Measurements from ENCODE around the gene LFNG. TPM values are rescaled to one million over a fixed set of nuclear protein-coding genes. Genes with fewer than 3 reads are reported as not detected.
A peak's percentile ranks its signal among the peaks of the same experiment; 100 is the strongest.

LFNG gene
- total and polyA plus RNA-seq, 2 donors from 2014 or later, result 5.0 to 18.4 TPM

- Histone ChIP-seq H3K4me3 (ENCODE audit: low read length in 3 of 3) (no peak overlapping the region), H3K36me3 (ENCODE audit: control insufficient read depth in 2 of 3, insufficient read depth in 3 of 3, low read length in 3 of 3) (no peaks in the 10 kb centered on the region), H3K9ac (ENCODE audit: low read length in 3 of 3) (no peak overlapping the region), H3K4me1 (ENCODE audit: control insufficient read depth in 2 of 3, insufficient read depth in 2 of 3, low read depth in 1 of 3, low read length in 3 of 3) (peaks cover 0 to 7% (median 0%) of the 10 kb centered on the region in 3 donors), H3K27me3 (ENCODE audit: control insufficient read depth, insufficient read depth, low read length) (no peaks in the 10 kb centered on the region), H3K9me3 (ENCODE audit: control insufficient read depth in 2 of 3, insufficient read depth in 1 of 3, low read length in 3 of 3) (no peaks in the 10 kb centered on the region), H3K27ac (ENCODE audit: low read depth in 2 of 2, low read length in 2 of 2) (no peak overlapping the region)
- FAIRE-seq, result no peak
- intact Hi-C loops (cut with DNase I), result no loop called here
- TF ChIP-seq, protein P1, sequence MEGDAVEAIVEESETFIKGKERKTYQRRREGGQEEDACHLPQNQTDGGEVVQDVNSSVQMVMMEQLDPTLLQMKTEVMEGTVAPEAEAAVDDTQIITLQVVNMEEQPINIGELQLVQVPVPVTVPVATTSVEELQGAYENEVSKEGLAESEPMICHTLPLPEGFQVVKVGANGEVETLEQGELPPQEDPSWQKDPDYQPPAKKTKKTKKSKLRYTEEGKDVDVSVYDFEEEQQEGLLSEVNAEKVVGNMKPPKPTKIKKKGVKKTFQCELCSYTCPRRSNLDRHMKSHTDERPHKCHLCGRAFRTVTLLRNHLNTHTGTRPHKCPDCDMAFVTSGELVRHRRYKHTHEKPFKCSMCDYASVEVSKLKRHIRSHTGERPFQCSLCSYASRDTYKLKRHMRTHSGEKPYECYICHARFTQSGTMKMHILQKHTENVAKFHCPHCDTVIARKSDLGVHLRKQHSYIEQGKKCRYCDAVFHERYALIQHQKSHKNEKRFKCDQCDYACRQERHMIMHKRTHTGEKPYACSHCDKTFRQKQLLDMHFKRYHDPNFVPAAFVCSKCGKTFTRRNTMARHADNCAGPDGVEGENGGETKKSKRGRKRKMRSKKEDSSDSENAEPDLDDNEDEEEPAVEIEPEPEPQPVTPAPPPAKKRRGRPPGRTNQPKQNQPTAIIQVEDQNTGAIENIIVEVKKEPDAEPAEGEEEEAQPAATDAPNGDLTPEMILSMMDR (IDR thresholded peaks at IDR 0.05; ENCODE audit: borderline replicate concordance, extremely low read depth, insufficient read depth), result no peak
- DNase-seq, result peak; percentile 63 to 95 (median 92)
Measured at GRCh38 chr7:2495418-2496299, 23.9 kb upstream of the LFNG start.

DNA sequence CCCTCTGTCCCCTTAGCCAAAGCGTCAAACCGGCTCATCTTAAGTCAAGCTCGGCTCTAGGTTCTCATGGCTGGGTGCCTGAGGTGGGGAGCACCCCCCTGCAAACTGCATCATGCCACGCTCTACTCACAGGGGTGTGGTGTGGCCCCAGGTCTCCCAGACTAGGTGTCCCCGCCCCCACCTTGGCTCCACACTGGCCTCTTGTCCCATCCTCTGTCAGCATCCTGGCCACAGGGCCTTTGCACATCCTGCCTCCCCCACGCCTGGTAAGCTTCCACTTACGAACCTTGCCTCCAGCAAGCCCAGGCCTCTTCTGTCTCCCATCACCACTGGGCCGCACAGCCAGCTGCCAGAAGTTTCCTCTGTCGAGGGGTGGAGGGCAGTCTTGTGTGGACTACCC is 23.2 kb upstream of the LFNG start:
- Histone ChIP-seq H3K36me3 (ENCODE audit: control insufficient read depth in 2 of 3, insufficient read depth in 3 of 3, low read length in 3 of 3) (no peaks in the 10 kb centered on the region), H3K4me1 (ENCODE audit: control insufficient read depth in 2 of 3, insufficient read depth in 2 of 3, low read depth in 1 of 3, low read length in 3 of 3) (peaks cover 0 to 7% (median 0%) of the 10 kb centered on the region in 3 donors), H3K4me3 (ENCODE audit: low read length in 3 of 3) (no peak overlapping the region), H3K9me3 (ENCODE audit: control insufficient read depth in 2 of 3, insufficient read depth in 1 of 3, low read length in 3 of 3) (no peaks in the 10 kb centered on the region), H3K27me3 (ENCODE audit: control insufficient read depth, insufficient read depth, low read length) (no peaks in the 10 kb centered on the region), H3K9ac (ENCODE audit: low read length in 3 of 3) (no peak overlapping the region), H3K27ac (ENCODE audit: low read depth in 2 of 2, low read length in 2 of 2) (no peak overlapping the region)
- intact Hi-C loops (cut with DNase I), result no loop called here
- TF ChIP-seq, protein P1 (IDR thresholded peaks at IDR 0.05; ENCODE audit: borderline replicate concordance, extremely low read depth, insufficient read depth), result no peak
- FAIRE-seq, result no peak
- DNase-seq, result peak in 2 of 5 donors; percentile 46 to 77

- Histone ChIP-seq H3K9ac (ENCODE audit: low read length in 3 of 3) (no peak overlapping the region), H3K9me3 (ENCODE audit: control insufficient read depth in 2 of 3, insufficient read depth in 1 of 3, low read length in 3 of 3) (no peaks in the 10 kb centered on the region), H3K4me1 (ENCODE audit: control insufficient read depth in 2 of 3, insufficient read depth in 2 of 3, low read depth in 1 of 3, low read length in 3 of 3) (peaks cover 0 to 7% (median 0%) of the 10 kb centered on the region in 3 donors), H3K27me3 (ENCODE audit: control insufficient read depth, insufficient read depth, low read length) (no peaks in the 10 kb centered on the region), H3K27ac (ENCODE audit: low read depth in 2 of 2, low read length in 2 of 2) (no peak overlapping the region), H3K36me3 (ENCODE audit: control insufficient read depth in 2 of 3, insufficient read depth in 3 of 3, low read length in 3 of 3) (no peaks in the 10 kb centered on the region), H3K4me3 (ENCODE audit: low read length in 3 of 3) (no peak overlapping the region)
- TF ChIP-seq, protein P1 (IDR thresholded peaks at IDR 0.05; ENCODE audit: borderline replicate concordance, extremely low read depth, insufficient read depth), result no peak
- FAIRE-seq (no peak), DNase-seq (no peak)
- intact Hi-C loops (cut with DNase I), result no loop called here
Measured at GRCh38 chr7:2497065-2497464, 22.5 kb upstream of the LFNG start.

All from kidney (tissue), 14 donors.